Measurements from ENCODE around the gene KLHDC4.
"Not testable (repeated sequence)": the region's sequence is repeated elsewhere in the genome, so short reads cannot be mapped to it uniquely, and the experiment has no call there.

The KLHDC4 gene

DNA sequence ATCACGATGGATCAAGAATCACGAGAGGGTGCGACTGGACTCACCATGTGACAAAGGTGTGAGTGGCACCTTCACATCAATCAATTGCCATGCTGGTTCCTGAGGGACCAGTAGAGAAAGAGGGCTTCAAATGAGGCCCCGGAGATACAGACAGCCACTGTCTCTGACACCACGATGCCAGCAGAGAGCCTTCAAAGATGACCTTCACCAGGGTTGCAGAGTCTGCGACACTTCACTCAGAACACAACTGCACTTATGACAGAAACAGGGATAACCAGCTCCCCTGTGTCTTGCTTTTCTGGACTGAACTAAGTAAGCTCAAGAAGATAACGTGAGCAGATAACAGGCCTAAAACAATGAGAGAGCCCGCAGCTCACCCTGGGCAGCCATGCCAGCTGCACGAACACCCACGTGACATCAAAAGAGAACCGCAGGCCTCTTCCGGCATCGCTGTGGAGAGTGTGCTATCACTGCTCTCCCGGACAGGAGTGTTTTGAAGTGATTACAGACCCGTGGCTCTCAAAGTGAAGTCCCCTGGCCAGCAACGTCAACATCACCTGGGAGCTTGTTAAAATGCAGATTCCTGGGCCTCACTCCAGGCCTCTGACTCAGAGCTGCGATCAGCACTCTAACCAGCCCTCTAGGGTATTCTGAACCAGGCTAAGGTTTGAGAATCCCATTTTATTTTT, 36.4 kb downstream of the KLHDC4 start:
- TF ChIP-seq, protein P1, sequence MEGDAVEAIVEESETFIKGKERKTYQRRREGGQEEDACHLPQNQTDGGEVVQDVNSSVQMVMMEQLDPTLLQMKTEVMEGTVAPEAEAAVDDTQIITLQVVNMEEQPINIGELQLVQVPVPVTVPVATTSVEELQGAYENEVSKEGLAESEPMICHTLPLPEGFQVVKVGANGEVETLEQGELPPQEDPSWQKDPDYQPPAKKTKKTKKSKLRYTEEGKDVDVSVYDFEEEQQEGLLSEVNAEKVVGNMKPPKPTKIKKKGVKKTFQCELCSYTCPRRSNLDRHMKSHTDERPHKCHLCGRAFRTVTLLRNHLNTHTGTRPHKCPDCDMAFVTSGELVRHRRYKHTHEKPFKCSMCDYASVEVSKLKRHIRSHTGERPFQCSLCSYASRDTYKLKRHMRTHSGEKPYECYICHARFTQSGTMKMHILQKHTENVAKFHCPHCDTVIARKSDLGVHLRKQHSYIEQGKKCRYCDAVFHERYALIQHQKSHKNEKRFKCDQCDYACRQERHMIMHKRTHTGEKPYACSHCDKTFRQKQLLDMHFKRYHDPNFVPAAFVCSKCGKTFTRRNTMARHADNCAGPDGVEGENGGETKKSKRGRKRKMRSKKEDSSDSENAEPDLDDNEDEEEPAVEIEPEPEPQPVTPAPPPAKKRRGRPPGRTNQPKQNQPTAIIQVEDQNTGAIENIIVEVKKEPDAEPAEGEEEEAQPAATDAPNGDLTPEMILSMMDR (IDR thresholded peaks at IDR 0.05; ENCODE audit: extremely low read depth, insufficient read depth, missing control alignments), result no peak
- in situ Hi-C loops (cut with MboI; ENCODE audit: low pct_unique_long_range_greater_than_20kb, low sequenced_read_pairs, unreplicated experiment), result no loop called here
- no peak for DNase-seq (ENCODE audit: low spot score)

DNA sequence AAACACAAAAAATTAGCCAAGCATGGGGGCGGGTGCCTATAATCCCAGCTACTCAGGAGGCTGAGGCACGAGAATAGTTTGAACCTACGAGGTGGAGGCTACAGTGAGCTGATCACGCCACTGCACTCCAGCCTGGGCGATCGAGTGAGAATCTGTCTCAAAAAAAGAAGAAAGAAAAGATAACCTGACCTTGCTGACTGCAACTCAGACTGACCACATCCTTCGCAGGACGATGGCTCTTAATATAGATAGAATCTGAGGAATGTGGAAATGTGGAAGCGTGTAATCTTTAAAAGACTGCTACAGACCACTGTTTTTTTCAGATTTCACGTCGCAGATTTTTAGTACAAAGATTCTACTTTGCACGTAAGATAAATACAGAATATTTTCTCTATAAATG, 37.8 kb downstream of the KLHDC4 start:
- in situ Hi-C loops (cut with MboI; ENCODE audit: low pct_unique_long_range_greater_than_20kb, low sequenced_read_pairs, unreplicated experiment), result no loop called here
- no peak for DNase-seq (ENCODE audit: low spot score)
- TF ChIP-seq, protein P1 (IDR thresholded peaks at IDR 0.05; ENCODE audit: extremely low read depth, insufficient read depth, missing control alignments), result no peak

- TF ChIP-seq, protein P1 (IDR thresholded peaks at IDR 0.05; ENCODE audit: extremely low read depth, insufficient read depth, missing control alignments), result no peak
- DNase-seq (ENCODE audit: low spot score), result no peak
- in situ Hi-C loops (cut with MboI; ENCODE audit: low pct_unique_long_range_greater_than_20kb, low sequenced_read_pairs, unreplicated experiment), result no loop called here
These were observed 38.4 kb downstream of the KLHDC4 start for GRCh38 chr16:87727346-87727745.

DNA sequence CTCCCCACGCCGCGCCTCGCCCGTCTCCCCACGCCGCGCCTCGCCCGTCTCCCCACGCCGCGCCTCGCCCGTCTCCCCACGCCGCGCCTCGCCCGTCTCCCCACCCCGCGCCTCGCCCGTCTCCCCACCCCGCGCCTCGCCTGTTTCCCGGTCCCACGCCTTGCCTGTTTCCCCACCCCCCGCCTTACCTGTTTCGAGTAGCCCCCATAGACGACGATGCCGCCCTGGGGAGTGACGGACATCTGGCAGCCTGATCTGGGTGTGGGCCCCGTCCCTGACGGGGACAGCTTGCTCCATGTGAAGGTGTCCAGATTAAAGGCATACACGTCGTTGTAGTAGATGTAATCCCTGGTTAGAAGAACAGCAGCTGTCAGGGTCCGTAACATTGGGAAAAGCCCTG, 39.2 kb downstream of the KLHDC4 start:
- in situ Hi-C loops (cut with MboI; ENCODE audit: low pct_unique_long_range_greater_than_20kb, low sequenced_read_pairs, unreplicated experiment); DNase-seq (ENCODE audit: low spot score): not testable (repeated sequence)

DNA sequence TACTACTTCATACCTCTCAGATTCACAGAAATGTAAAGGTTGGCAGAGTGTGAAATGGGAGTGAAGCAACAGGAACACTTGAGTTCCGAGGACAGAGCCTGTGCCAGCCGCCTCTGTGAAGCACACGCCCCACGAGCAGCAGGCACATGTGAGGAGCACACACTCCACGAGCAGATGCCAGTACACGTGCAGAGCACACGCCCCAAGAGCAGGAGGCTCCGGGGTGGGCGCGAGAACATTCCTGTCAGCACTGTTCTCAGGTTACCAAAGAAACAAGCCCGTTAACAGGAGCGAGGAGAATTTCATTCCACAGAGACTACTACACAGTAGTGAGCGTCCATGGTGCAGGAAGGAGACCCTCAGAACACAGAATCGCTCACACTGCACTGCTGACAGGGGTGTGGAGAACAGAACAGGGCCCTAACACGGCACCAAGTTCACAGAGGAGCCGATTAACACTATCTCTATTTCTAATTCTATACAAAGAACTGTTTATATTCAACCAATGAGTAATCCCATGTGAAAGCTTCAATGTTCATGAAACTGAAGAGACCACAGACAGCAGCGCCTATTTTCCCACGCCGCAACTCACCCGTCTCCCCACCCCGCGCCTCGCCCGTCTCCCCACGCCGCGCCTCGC, 40.1 kb downstream of the KLHDC4 start:
- no peak for DNase-seq (ENCODE audit: low spot score)
- in situ Hi-C loops (cut with MboI; ENCODE audit: low pct_unique_long_range_greater_than_20kb, low sequenced_read_pairs, unreplicated experiment), result no loop called here
- TF ChIP-seq, protein P1 (IDR thresholded peaks at IDR 0.05; ENCODE audit: extremely low read depth, insufficient read depth, missing control alignments), result no peak

- DNase-seq (ENCODE audit: low spot score), result peak; percentile 57
- in situ Hi-C loops (cut with MboI; ENCODE audit: low pct_unique_long_range_greater_than_20kb, low sequenced_read_pairs, unreplicated experiment), result no loop called here
- TF ChIP-seq, protein P1 (IDR thresholded peaks at IDR 0.05; ENCODE audit: extremely low read depth, insufficient read depth, missing control alignments), result no peak
These were observed 41.1 kb downstream of the KLHDC4 start for GRCh38 chr16:87724490-87725291.

- TF ChIP-seq, protein P1 (IDR thresholded peaks at IDR 0.05; ENCODE audit: extremely low read depth, insufficient read depth, missing control alignments), result no peak
- in situ Hi-C loops (cut with MboI; ENCODE audit: low pct_unique_long_range_greater_than_20kb, low sequenced_read_pairs, unreplicated experiment), result no loop called here
- peak; percentile 74 for DNase-seq (ENCODE audit: low spot score)
These were observed 42.6 kb downstream of the KLHDC4 start for GRCh38 chr16:87723226-87723623.
